Measurements from ENCODE around the gene CCDC88C.

DNA sequence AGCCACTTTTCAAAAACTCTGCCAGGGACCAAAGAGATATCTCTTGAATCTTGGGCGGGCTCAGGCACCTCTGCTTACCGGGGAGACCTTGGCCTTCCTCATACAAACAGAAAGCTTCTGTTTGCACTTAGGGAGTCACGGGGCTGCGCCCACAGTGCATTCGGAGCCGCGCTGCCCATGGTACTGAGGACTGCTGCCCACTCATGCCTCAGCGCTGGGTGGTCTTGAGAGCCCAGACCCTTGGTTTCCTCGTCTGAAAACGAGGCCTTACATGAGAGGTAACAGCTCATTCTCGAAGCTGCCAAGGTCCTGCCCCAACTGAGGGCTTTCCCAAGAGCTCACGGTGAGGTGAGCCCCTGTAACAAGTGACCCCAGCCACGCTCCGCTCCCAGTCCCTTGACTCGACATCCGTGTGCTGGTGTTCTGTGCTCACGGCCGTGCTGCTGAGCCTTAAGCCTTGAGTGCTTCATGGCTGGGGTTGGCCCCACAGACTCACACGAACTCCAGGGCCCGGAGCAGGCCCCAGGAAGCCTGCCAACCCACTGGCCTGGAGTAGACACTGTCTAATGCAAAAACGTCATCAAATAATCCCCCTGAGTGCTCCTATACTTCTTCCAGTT lies 125.7 kb downstream of the CCDC88C start:
- TF ChIP-seq CTCF (IDR thresholded peaks at IDR 0.05) (no peak), POLR2A (IDR thresholded peaks at IDR 0.05) (no peak)
